Neural cell (in vitro differentiated cells): Measurements from ENCODE around the gene COPS8. TPM values are rescaled to one million over a fixed set of nuclear protein-coding genes. Genes with fewer than 3 reads are reported as not detected.

ENCODE experiments used
- H2AFZ ChIP-seq: fragments of 200-600, 300-800 bp; sonication (generic), shearing (Covaris generic); 2 replicates; pipeline ENCODE4 v1.6.0; 2014; ENCODE audit warnings: low read depth, mild to moderate bottlenecking, antibody characterized with exemption, low read length, moderate library complexity
- H3F3A ChIP-seq: fragments of 200-600 bp; shearing (Covaris generic); 2 replicates; pipeline ENCODE4 v1.6.1; 2016; ENCODE audit warnings: mild to moderate bottlenecking, moderate library complexity, mixed read lengths, antibody characterized with exemption, low read length; ENCODE audit not compliant: insufficient read depth, poor library complexity, severe bottlenecking
- H3K27ac ChIP-seq: fragments of 200-600, 300-800 bp; sonication (generic), shearing (Covaris generic); 2 replicates; pipeline ENCODE4 v1.5.1; 2014; ENCODE audit warnings: mild to moderate bottlenecking, low read length, moderate library complexity
- H3K27me3 ChIP-seq: fragments of 300-800, 200-600 bp; sonication (generic), shearing (Covaris generic); 2 replicates; pipeline ENCODE4 v1.6.0; 2014; ENCODE audit warnings: mild to moderate bottlenecking, low read depth, low read length, moderate library complexity; ENCODE audit not compliant: insufficient read depth
- H3K36me3 ChIP-seq: fragments of 300-800, 200-600 bp; sonication (generic), shearing (Covaris generic); 2 replicates; pipeline ENCODE4 v1.5.1; 2014; ENCODE audit warnings: mild to moderate bottlenecking, antibody characterized with exemption, low read length, moderate library complexity; ENCODE audit not compliant: insufficient read depth
- H3K4me2 ChIP-seq: fragments of 300-800, 200-600 bp; sonication (generic), shearing (Covaris generic); 2 replicates; pipeline ENCODE4 v1.6.0; 2014; ENCODE audit warnings: mild to moderate bottlenecking, low read length
- H3K4me3 ChIP-seq: fragments of 300-800, 200-600 bp; sonication (generic), shearing (Covaris generic); 2 replicates; pipeline ENCODE4 v1.5.1; 2014; ENCODE audit warnings: mild to moderate bottlenecking, low read length, moderate library complexity
- H3K79me2 ChIP-seq: fragments of 200-600 bp; shearing (Covaris generic); replicated peaks from 2 replicates; pipeline ENCODE4 v1.6.0; 2014; ENCODE audit warnings: mild to moderate bottlenecking, low read length, moderate library complexity; ENCODE audit not compliant: insufficient read depth
- H3K9ac ChIP-seq: fragments of 300-800, 200-600 bp; sonication (generic), shearing (Covaris generic); 2 replicates; pipeline ENCODE4 v1.6.1; 2016; ENCODE audit warnings: mild to moderate bottlenecking, low read length, mixed read lengths
- H3K9me2 ChIP-seq: fragments of 200-600 bp; shearing (Covaris generic); 2 replicates; pipeline ENCODE4 v1.6.1; 2016; ENCODE audit warnings: mild to moderate bottlenecking, low read length, mixed read lengths; ENCODE audit not compliant: insufficient read depth
- H3K9me3 ChIP-seq: fragments of 200-600, 300-800 bp; sonication (generic), shearing (Covaris generic); 2 replicates; pipeline ENCODE4 v1.6.1; 2016; ENCODE audit warnings: mild to moderate bottlenecking, mixed run types, low read length, moderate library complexity, mixed read lengths
- H4K20me1 ChIP-seq: fragments of 200-600 bp; shearing (Covaris generic); 2 replicates; pipeline ENCODE4 v1.6.1; 2016; ENCODE audit warnings: mild to moderate bottlenecking, mixed run types; ENCODE audit not compliant: insufficient read depth
- CTCF ChIP-seq: fragments of 450-650 bp; IDR thresholded peaks from 2 replicates; pipeline ENCODE4 v1.5.1; 2014; ENCODE audit warnings: antibody characterized with exemption, mild to moderate bottlenecking, moderate library complexity; ENCODE audit not compliant: poor library complexity, severe bottlenecking
- EP300 ChIP-seq: fragments of 450-650 bp; conservative IDR thresholded peaks from 2 replicates; pipeline ENCODE4 v1.6.1; 2014; ENCODE audit warnings: antibody characterized with exemption, mild to moderate bottlenecking, moderate library complexity; ENCODE audit not compliant: poor library complexity, severe bottlenecking
- EZH2 ChIP-seq: fragments of 200-600, 300-800 bp; shearing (Covaris generic), sonication (generic); IDR thresholded peaks from 2 replicates; pipeline ENCODE4 v1.6.1; 2014; ENCODE audit warnings: antibody characterized with exemption, low read length, borderline replicate concordance, mild to moderate bottlenecking; ENCODE audit not compliant: insufficient read depth, poor library complexity, severe bottlenecking
- MXI1 ChIP-seq: fragments of 450-650 bp; conservative IDR thresholded peaks from 2 replicates; pipeline ENCODE4 v1.6.1; 2014; ENCODE audit warnings: antibody characterized with exemption, mild to moderate bottlenecking; ENCODE audit not compliant: poor library complexity, severe bottlenecking
- POLR2AphosphoS5 ChIP-seq: IDR thresholded peaks from 2 replicates; pipeline ENCODE4 v1.6.1; 2012
- RAD21 ChIP-seq: fragments of 450-650 bp; conservative IDR thresholded peaks from 2 replicates; pipeline ENCODE4 v1.6.1; 2014; ENCODE audit warnings: antibody characterized with exemption, mild to moderate bottlenecking, moderate library complexity
- REST ChIP-seq: IDR thresholded peaks from 2 replicates; pipeline ENCODE4 v1.6.1; 2012; ENCODE audit warnings: borderline replicate concordance
- SMC3 ChIP-seq: fragments of 450-650 bp; conservative IDR thresholded peaks from 2 replicates; pipeline ENCODE4 v1.6.1; 2014; ENCODE audit warnings: antibody characterized with exemption, mild to moderate bottlenecking, moderate library complexity; ENCODE audit not compliant: poor library complexity
- TAF1 ChIP-seq: IDR thresholded peaks from 2 replicates; pipeline ENCODE4 v1.6.1; 2012; ENCODE audit warnings: low read depth
- polyA plus RNA-seq: library from polyadenylated mRNA; depleted of rRNA; stranded (reverse); fragments of >200 nt; gene quantifications from 2 replicates; pipeline ENCODE4 v1.2.3, GENCODE V29; 2014

COPS8 gene
- polyA plus RNA-seq, 1 donor from 2014 or later = 269 TPM

GRCh38 chr2:237092506-237092905, 6.8 kb downstream of the COPS8 start:
- Histone ChIP-seq H3K4me2 (no peak overlapping the region), H3K9ac (no peak overlapping the region)

More at GRCh38 chr2:237092506-237092905, 6.8 kb downstream of the COPS8 start:
- no peaks in the 10 kb centered on the region for H3K36me3 ChIP-seq
- no peaks in the 10 kb centered on the region for H3K27me3 ChIP-seq
- no peak for TF ChIP-seq REST
- TF ChIP-seq CTCF = no peak
- no peak for TF ChIP-seq RAD21
- no peak for TF ChIP-seq TAF1
- TF ChIP-seq POLR2AphosphoS5 = no peak
- TF ChIP-seq MXI1 = no peak
- no peak for TF ChIP-seq EZH2
- TF ChIP-seq EP300 = no peak
- TF ChIP-seq SMC3 = no peak
- H3K27ac ChIP-seq = no peak overlapping the region
- H3K9me3 ChIP-seq = no peaks in the 10 kb centered on the region
- H4K20me1 ChIP-seq = no peaks in the 10 kb centered on the region
- no peak overlapping the region for H2AFZ ChIP-seq
- no peak overlapping the region for H3K4me3 ChIP-seq
- no peaks in the 10 kb centered on the region for H3F3A ChIP-seq
- peaks cover 25% of the 10 kb centered on the region for H3K79me2 ChIP-seq
- no peaks in the 10 kb centered on the region for H3K9me2 ChIP-seq
